ENCODE data around the gene TRAPPC2B.

GRCh38 chr19:57374179-57374578, 10.8 kb downstream of the TRAPPC2B start:
- TF ChIP-seq YY1 (IDR thresholded peaks at IDR 0.05; ENCODE audit: insufficient read depth, insufficient read length) (no peak), ZNF274 (IDR thresholded peaks at IDR 0.05; ENCODE audit: low read depth, low read length) (no peak)
